ENCODE data around the gene TPRN. TPM values are rescaled to one million over a fixed set of nuclear protein-coding genes. Genes with fewer than 3 reads are reported as not detected.

Gene TPRN
- total RNA-seq, 1 experiment from 2014 or later: 24.9 TPM

DNA sequence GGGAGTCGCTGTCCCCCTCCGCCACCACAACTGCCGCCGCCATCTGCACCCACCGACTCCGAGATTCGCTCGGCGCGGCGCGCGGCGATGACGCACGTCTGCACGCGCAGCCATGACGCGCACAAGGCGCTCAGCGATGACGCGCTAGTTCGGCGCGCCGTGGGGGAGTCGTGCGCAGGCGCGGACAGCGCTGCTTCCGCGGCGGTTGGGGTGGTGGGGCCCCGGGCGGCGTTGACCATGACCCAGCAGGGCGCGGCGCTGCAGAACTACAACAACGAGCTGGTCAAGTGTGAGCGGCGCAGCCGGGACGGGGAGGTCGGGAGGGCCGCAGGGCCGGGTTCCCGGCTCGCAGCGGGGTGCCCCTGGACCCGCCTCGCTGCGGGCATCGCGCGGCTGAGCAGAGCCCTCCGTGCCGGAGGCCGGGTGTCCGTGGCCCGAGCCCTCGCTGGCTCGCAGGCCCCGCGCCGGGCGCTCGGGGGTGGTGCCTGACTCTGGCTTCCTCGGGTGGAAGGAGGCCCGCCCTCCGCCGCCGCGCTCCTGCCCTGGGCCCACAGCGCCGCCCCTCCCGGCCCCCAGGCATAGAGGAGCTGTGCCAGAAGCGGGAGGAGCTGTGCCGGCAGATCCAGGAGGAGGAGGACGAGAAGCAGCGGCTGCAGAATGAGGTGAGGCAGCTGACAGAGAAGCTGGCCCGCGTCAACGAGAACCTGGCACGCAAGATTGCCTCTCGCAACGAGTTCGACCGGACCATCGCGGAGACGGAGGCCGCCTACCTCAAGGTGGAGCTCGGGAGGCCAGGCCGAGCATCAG lies 11.8 kb downstream of the TPRN start, which contains the start of the genes ANAPC2 and SSNA1:
TSS of gene ANAPC2 (minus strand) at position 71 of the 807 bp plus-strand sequence. CDS start at position 43, 28 bp downstream.
TSS of gene SSNA1 (plus strand) at position 187 of the 807 bp plus-strand sequence. CDS start at position 238, 51 bp downstream.
- Histone ChIP-seq H3K4me2 (ENCODE audit: low read length) (peak within 1 kb of the TSS; percentile 98), H3K9ac (ENCODE audit: low read length) (peak within 1 kb of the TSS; percentile 94), H3K9me3 (ENCODE audit: control insufficient read depth in 1 of 2, insufficient read depth in 1 of 2, low read depth in 1 of 2, low read length in 2 of 2) (no peaks in the 10 kb centered on the region), H3K27ac (ENCODE audit: low read depth, low read length) (peak within 1 kb of the TSS; percentile 99), H3K9me2 (ENCODE audit: insufficient read depth) (no peaks in the 10 kb centered on the region), H2AFZ (ENCODE audit: low read depth, low read length, poor library complexity, severe bottlenecking) (no peak within 1 kb of the TSS), H3K27me3 (ENCODE audit: insufficient read depth, low read length) (no peaks in the 10 kb centered on the region), H3K36me3 (ENCODE audit: control insufficient read depth in 1 of 2, insufficient read depth in 2 of 2, low read length in 2 of 2) (peaks cover 0 to 23% of the 10 kb centered on the region in 2 experiments; a peak in 1 of 4 replicates), H3K4me3 (replicated peaks in 1 of 2; ENCODE audit: low read depth in 1 of 2, low read length in 2 of 2) (peak within 1 kb of the TSS; percentile 98 to 100), H3K4me1 (ENCODE audit: control insufficient read depth in 1 of 2, insufficient read depth in 2 of 2, low read length in 2 of 2) (peaks cover 16 to 33% of the 10 kb centered on the region in 2 experiments), H3K79me2 (ENCODE audit: insufficient read depth, low read length) (peaks cover 56% of the 10 kb centered on the region), H4K20me1 (ENCODE audit: insufficient read depth) (no peaks in the 10 kb centered on the region)
- peak; percentile 89 for DNase-seq (ENCODE audit: low read depth, low spot score)
- peak; percentile 84 for ATAC-seq
- intact Hi-C loops (cut with micrococcal nuclease): loop anchor here (5.0 kb wide), 1 partner anchor 39 kb away; the partner anchor contains the start of genes CYSRT1 and RNF224
- RAD21 ChIA-PET (ENCODE audit: low non-redundant PET in 1 of 2, low total read pairs in 2 of 2, uncharacterized antibody in 2 of 2, unreplicated experiment in 2 of 2): interaction anchor here (0.5 to 1.6 kb wide), 9 partner anchors 12 to 48 kb away, joined by 3 to 9 read pairs (median 4); partner anchors contain the start of genes RNF224 (in 2 of the 2) and TPRN (in 1 of the 2)
- TF ChIP-seq, protein P1, sequence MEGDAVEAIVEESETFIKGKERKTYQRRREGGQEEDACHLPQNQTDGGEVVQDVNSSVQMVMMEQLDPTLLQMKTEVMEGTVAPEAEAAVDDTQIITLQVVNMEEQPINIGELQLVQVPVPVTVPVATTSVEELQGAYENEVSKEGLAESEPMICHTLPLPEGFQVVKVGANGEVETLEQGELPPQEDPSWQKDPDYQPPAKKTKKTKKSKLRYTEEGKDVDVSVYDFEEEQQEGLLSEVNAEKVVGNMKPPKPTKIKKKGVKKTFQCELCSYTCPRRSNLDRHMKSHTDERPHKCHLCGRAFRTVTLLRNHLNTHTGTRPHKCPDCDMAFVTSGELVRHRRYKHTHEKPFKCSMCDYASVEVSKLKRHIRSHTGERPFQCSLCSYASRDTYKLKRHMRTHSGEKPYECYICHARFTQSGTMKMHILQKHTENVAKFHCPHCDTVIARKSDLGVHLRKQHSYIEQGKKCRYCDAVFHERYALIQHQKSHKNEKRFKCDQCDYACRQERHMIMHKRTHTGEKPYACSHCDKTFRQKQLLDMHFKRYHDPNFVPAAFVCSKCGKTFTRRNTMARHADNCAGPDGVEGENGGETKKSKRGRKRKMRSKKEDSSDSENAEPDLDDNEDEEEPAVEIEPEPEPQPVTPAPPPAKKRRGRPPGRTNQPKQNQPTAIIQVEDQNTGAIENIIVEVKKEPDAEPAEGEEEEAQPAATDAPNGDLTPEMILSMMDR (IDR thresholded peaks at IDR 0.05 in 2 of 3, conservative IDR thresholded peaks at IDR 0.05 in 1 of 3; ENCODE audit: borderline replicate concordance in 1 of 3, insufficient read depth in 1 of 3, low read depth in 2 of 3, low read length in 2 of 3): peak in 2 of 3 experiments; percentile 32 to 38; a peak in 3 of 6 replicates
- TF ChIP-seq POLR2A (IDR thresholded peaks at IDR 0.05; ENCODE audit: borderline replicate concordance, extremely low read depth, insufficient read depth, insufficient read length) (peak; percentile 90), SP1 (IDR thresholded peaks at IDR 0.05; ENCODE audit: low read depth) (no peak), EGR1 (IDR thresholded peaks at IDR 0.05; ENCODE audit: low read depth) (no peak), POLR2AphosphoS5 (IDR thresholded peaks at IDR 0.05; ENCODE audit: low read depth, low read length) (peak; percentile 78), CBX3 (IDR thresholded peaks at IDR 0.05; ENCODE audit: low read depth) (no peak), YY1 (IDR thresholded peaks at IDR 0.05; ENCODE audit: extremely low read depth, insufficient replicate concordance, low read depth, low read length) (peak; percentile 90), EZH2phosphoT487 (IDR thresholded peaks at IDR 0.05; ENCODE audit: borderline replicate concordance) (no peak), ZFX (IDR thresholded peaks at IDR 0.05) (peak; percentile 93; the same call in 1 of the 2 replicates), RAD21 (IDR thresholded peaks at IDR 0.05; ENCODE audit: low read depth) (no peak)
- CTCF ChIA-PET: interaction anchor here (0.5 to 1.7 kb wide), 12 partner anchors 12 to 234 kb away, joined by 3 to 17 read pairs (median 4); partner anchors contain the start of genes EXD3, MAN1B1, NELFB and NOXA1
- POLR2A ChIA-PET: interaction anchor here (0.8 to 3.5 kb wide), 14 partner anchors 10 to 59 kb away, joined by 3 to 20 read pairs (median 5); partner anchors contain the start of genes NDOR1, RNF224, TMEM203 and TPRN
- no TSS peak for BruUV-seq (replicated peaks)
